Brain microvascular endothelial cell (primary cell): ENCODE measurements around the gene RAD18.

ENCODE experiments used
- DNase-seq: peaks from one replicate; pipeline ENCODE4 v3.0.0-alpha.2; 2020
- H3K27ac ChIP-seq: fragments of 250-450 bp; sonication (Bioruptor Pico); 2 replicates; pipeline ENCODE4 v1.5.1; 2020; ENCODE audit warnings: mild to moderate bottlenecking, moderate library complexity
- H3K27me3 ChIP-seq: fragments of 250-450 bp; sonication (Bioruptor Pico); replicated peaks from 2 replicates; pipeline ENCODE4 v1.5.1; 2020; ENCODE audit warnings: mild to moderate bottlenecking
- H3K36me3 ChIP-seq: fragments of 250-450 bp; sonication (Bioruptor Pico); replicated peaks from 2 replicates; pipeline ENCODE4 v1.5.1; 2020; ENCODE audit warnings: mild to moderate bottlenecking
- H3K4me3 ChIP-seq: 2 replicates; pipeline ENCODE4 v1.5.1; 2011; ENCODE audit warnings: low read depth, mild to moderate bottlenecking, control low read depth, low read length, moderate library complexity
- CTCF ChIP-seq: IDR thresholded peaks from 2 replicates; pipeline ENCODE4 v1.5.1; 2011; ENCODE audit warnings: low read depth, mild to moderate bottlenecking, moderate library complexity, low read length, control low read depth, inconsistent platforms; ENCODE audit errors: missing control alignments
- in situ Hi-C: cut with HindIII; loops from 2 replicates; pipeline ENCODE4 v1.10.0; 2017; ENCODE audit warnings: low sequenced_read_pairs, low pct_ligation_motif_present

RAD18 gene

GRCh38 chr3:9007213-9007612 is 43.9 kb upstream of the RAD18 start:
- no peak for TF ChIP-seq CTCF
- Histone ChIP-seq H3K36me3 (no peaks in the 10 kb centered on the region), H3K27me3 (no peaks in the 10 kb centered on the region), H3K27ac (no peak overlapping the region), H3K4me3 (no peak overlapping the region)
- in situ Hi-C loops: no loop called here
- no peak for DNase-seq

- Histone ChIP-seq H3K27me3 (peaks cover 4% of the 10 kb centered on the region), H3K36me3 (no peaks in the 10 kb centered on the region), H3K4me3 (no peak overlapping the region), H3K27ac (no peak overlapping the region)
- in situ Hi-C loops: no loop called here
- DNase-seq: no peak
- no peak for TF ChIP-seq CTCF
These were observed 36.8 kb upstream of the RAD18 start for GRCh38 chr3:9000041-9000440.

- no peak for TF ChIP-seq CTCF
- in situ Hi-C loops: loop anchor here (25.0 kb wide), 1 partner anchor 315 kb away; no protein-coding TSS in a partner anchor
These were observed 33.9 kb upstream of the RAD18 start for GRCh38 chr3:8997151-8997550.

GRCh38 chr3:8996681-8997121 is 33.4 kb upstream of the RAD18 start:
- DNase-seq: peak; percentile 28
- H3K27ac ChIP-seq: no peak overlapping the region
- in situ Hi-C loops: loop anchor here (25.0 kb wide), 1 partner anchor 316 kb away; no protein-coding TSS in a partner anchor
- peaks cover 4% of the 10 kb centered on the region for H3K27me3 ChIP-seq
- TF ChIP-seq CTCF: peak; percentile 66
- H3K4me3 ChIP-seq: no peak overlapping the region
- no peaks in the 10 kb centered on the region for H3K36me3 ChIP-seq

More at GRCh38 chr3:8997151-8997550, 33.9 kb upstream of the RAD18 start:
- Histone ChIP-seq H3K27me3 (peaks cover 4% of the 10 kb centered on the region), H3K36me3 (no peaks in the 10 kb centered on the region), H3K4me3 (no peak overlapping the region), H3K27ac (no peak overlapping the region)
- no peak for DNase-seq

GRCh38 chr3:8996216-8996615 is 32.9 kb upstream of the RAD18 start:
- no peak for TF ChIP-seq CTCF
- no peak overlapping the region for H3K4me3 ChIP-seq
- no peak overlapping the region for H3K27ac ChIP-seq
- no peak for DNase-seq
- in situ Hi-C loops: loop anchor here (25.0 kb wide), 1 partner anchor 316 kb away; no protein-coding TSS in a partner anchor
- H3K27me3 ChIP-seq: peaks cover 4% of the 10 kb centered on the region
- H3K36me3 ChIP-seq: no peaks in the 10 kb centered on the region

- no peak for DNase-seq
- H3K4me3 ChIP-seq: no peak overlapping the region
- H3K27ac ChIP-seq: no peak overlapping the region
- TF ChIP-seq CTCF: no peak
- peaks cover 4% of the 10 kb centered on the region for H3K27me3 ChIP-seq
- in situ Hi-C loops: loop anchor here (25.0 kb wide), 1 partner anchor 318 kb away; no protein-coding TSS in a partner anchor
- H3K36me3 ChIP-seq: no peaks in the 10 kb centered on the region
These were observed 31.0 kb upstream of the RAD18 start for GRCh38 chr3:8994226-8994625.
